IMR-90 (cell line): ENCODE results near the gene GRM4. TPM values are rescaled to one million over a fixed set of nuclear protein-coding genes. Genes with fewer than 3 reads are reported as not detected.

Experiments
- ATAC-seq: fragments of 200-7000 bp; cut with Tn5 transposase; 2 replicates; pipeline ENCODE4 v1.9.1; 2020; ENCODE audit warnings: low read depth, mild to moderate bottlenecking, moderate library complexity
- BruUV-seq: library from RNA; stranded (reverse); fragments of 400-500 nt; replicated peaks from 2 replicates; lab custom pipeline; 2021; lab: Mats Ljungman, UMichigan
- CTCF ChIA-PET: fragments of 300-600 bp; formaldehyde crosslinking; extraction: SDS; loops from one replicate; lab custom pipeline; 2021; ENCODE audit warnings: antibody characterized with exemption; lab: Yijun Ruan, JAX
- POLR2A ChIA-PET: fragments of 300-600 bp; sonication (Branson Sonifier 250); formaldehyde crosslinking; loops from one replicate; lab custom pipeline; 2022; ENCODE audit warnings: antibody characterized with exemption; ENCODE audit not compliant: unreplicated experiment; lab: Charles Lee
- DNase-seq: peaks from one replicate; pipeline ENCODE4 v3.0.0; 2013
- H2AFZ ChIP-seq: replicated peaks from 2 replicates; pipeline ENCODE3; 2013; ENCODE audit warnings: low read length, mild to moderate bottlenecking; ENCODE audit not compliant: poor library complexity
- H2AK5ac ChIP-seq: 2 replicates; pipeline ENCODE4 v1.6.1; 2013; ENCODE audit warnings: low read depth, low read length, inconsistent platforms
- H2AK9ac ChIP-seq: replicated peaks from 2 replicates; pipeline ENCODE3; 2013; ENCODE audit warnings: mild to moderate bottlenecking, low read depth, low read length, moderate library complexity; ENCODE audit not compliant: poor library complexity
- H2BK120ac ChIP-seq: 2 replicates; pipeline ENCODE4 v1.6.1; 2013; ENCODE audit warnings: low read depth, low read length, inconsistent platforms
- H2BK15ac ChIP-seq: 3 replicates; pipeline ENCODE4 v1.6.1; 2013; ENCODE audit warnings: low read depth, low read length, inconsistent platforms
- H2BK20ac ChIP-seq: 2 replicates; pipeline ENCODE4 v1.6.1; 2013; ENCODE audit warnings: low read depth, mild to moderate bottlenecking, inconsistent platforms, low read length, moderate library complexity
- H2BK5ac ChIP-seq: 2 replicates; pipeline ENCODE4 v1.6.1; 2013; ENCODE audit warnings: mild to moderate bottlenecking, low read depth, low read length, inconsistent platforms; ENCODE audit not compliant: poor library complexity, severe bottlenecking
- H3K14ac ChIP-seq: replicated peaks from 2 replicates; pipeline ENCODE4 v1.6.1; 2013; ENCODE audit warnings: low read depth, low read length, inconsistent platforms
- H3K18ac ChIP-seq: 2 replicates; pipeline ENCODE4 v1.6.1; 2013; ENCODE audit warnings: low read depth, low read length, control low read depth
- H3K23ac ChIP-seq: 2 replicates; pipeline ENCODE4 v1.6.1; 2013; ENCODE audit warnings: low read depth, low read length, inconsistent platforms
- H3K27ac ChIP-seq: 2 replicates; pipeline ENCODE4 v1.5.1; 2013; ENCODE audit warnings: mild to moderate bottlenecking, control low read depth, low read length; ENCODE audit not compliant: insufficient read depth
- H3K27me3 ChIP-seq: 2 replicates; pipeline ENCODE4 v1.6.1; 2013; ENCODE audit warnings: low read length; ENCODE audit not compliant: control insufficient read depth, insufficient read depth
- H3K36me3 ChIP-seq: 2 replicates; pipeline ENCODE4 v1.6.1; 2013; ENCODE audit warnings: low read length, mixed read lengths; ENCODE audit not compliant: control insufficient read depth, insufficient read depth
- H3K4ac ChIP-seq: 2 replicates; pipeline ENCODE4 v1.6.1; 2013; ENCODE audit warnings: low read depth, low read length, inconsistent platforms
- H3K4me1 ChIP-seq: 2 replicates; pipeline ENCODE4 v1.6.1; 2013; ENCODE audit warnings: low read length, mixed read lengths; ENCODE audit not compliant: control insufficient read depth, insufficient read depth
- H3K4me2 ChIP-seq: 2 replicates; pipeline ENCODE4 v1.6.1; 2013; ENCODE audit warnings: low read depth, mild to moderate bottlenecking, control low read depth, low read length, moderate library complexity
- H3K4me3 ChIP-seq: 2 replicates; pipeline ENCODE4 v1.5.1; 2013; ENCODE audit warnings: low read depth, mild to moderate bottlenecking, control low read depth, low read length, moderate library complexity; ENCODE audit not compliant: insufficient read depth
- H3K56ac ChIP-seq: 2 replicates; pipeline ENCODE4 v1.6.1; 2013; ENCODE audit warnings: low read length, inconsistent platforms; ENCODE audit not compliant: insufficient read depth; ENCODE audit errors: extremely low read depth
- H3K79me1 ChIP-seq, 2 experiments: 2 replicates each; pipeline ENCODE4 v1.6.1; 2013; ENCODE audit warnings: low read length in 2 of 2, inconsistent platforms in 1 of 2, low read depth in 1 of 2
- H3K9ac ChIP-seq: 2 replicates; pipeline ENCODE4 v1.6.1; 2013; ENCODE audit warnings: low read depth, low read length, control low read depth
- H3K9me1 ChIP-seq: 2 replicates; pipeline ENCODE4 v1.6.1; 2013; ENCODE audit warnings: low read length, inconsistent platforms; ENCODE audit not compliant: insufficient read depth
- H3K9me3 ChIP-seq: 2 replicates; pipeline ENCODE4 v1.6.1; 2013; ENCODE audit warnings: low read length; ENCODE audit not compliant: control insufficient read depth, insufficient read depth
- H4K20me1 ChIP-seq: 2 replicates; pipeline ENCODE4 v1.6.1; 2013; ENCODE audit warnings: low read length, inconsistent platforms; ENCODE audit not compliant: insufficient read depth
- H4K5ac ChIP-seq: 2 replicates; pipeline ENCODE4 v1.6.1; 2013; ENCODE audit warnings: mild to moderate bottlenecking, low read depth, low read length, control low read depth
- H4K8ac ChIP-seq, 2 experiments: 2 replicates each; pipeline ENCODE4 v1.6.1; 2013; ENCODE audit warnings: low read depth in 2 of 2, low read length in 2 of 2, control low read depth in 1 of 2, inconsistent platforms in 1 of 2
- H4K91ac ChIP-seq: 2 replicates; pipeline ENCODE4 v1.6.1; 2013; ENCODE audit warnings: low read depth, low read length, inconsistent platforms; ENCODE audit not compliant: insufficient read depth
- NFE2L2 ChIP-seq: fragments of 150-350 bp; IDR thresholded peaks from 2 replicates; pipeline ENCODE4 v1.6.1; 2016; ENCODE audit warnings: low read depth, mild to moderate bottlenecking, low read length
- POLR2A ChIP-seq: IDR thresholded peaks from 2 replicates; pipeline ENCODE4 v1.6.1; 2012; ENCODE audit warnings: mild to moderate bottlenecking, low read depth, low read length
- RAD21 ChIP-seq: IDR thresholded peaks from 2 replicates; pipeline ENCODE4 v1.6.1; 2012; ENCODE audit warnings: low read length, improper control_type of control experiment
- RCOR1 ChIP-seq: IDR thresholded peaks from 2 replicates; pipeline ENCODE4 v1.6.1; 2012; ENCODE audit warnings: mild to moderate bottlenecking, low read length, improper control_type of control experiment; ENCODE audit not compliant: insufficient replicate concordance
- WGBS, 2 experiments: methylation state at CpG; one replicate each; pipeline versions ENCODE4 v1.1.5 to v1.1.7; 2013; ENCODE audit warnings: missing lambda C conversion rate in 2 of 2; ENCODE audit not compliant: insufficient read length in 1 of 2; ENCODE audit errors: extremely low coverage in 2 of 2; 5-methylcytosine and 5-hydroxymethylcytosine counted together
- dilution Hi-C: fragments of 300-500 bp; cut with HindIII; formaldehyde crosslinking; loops from one replicate; pipeline ENCODE4 v1.14.3; 2018; ENCODE audit warnings: low sequenced_read_pairs; ENCODE audit not compliant: unreplicated experiment
- in situ Hi-C: fragments of 300-500 bp; cut with MboI; formaldehyde crosslinking; loops from 3 replicates; pipeline ENCODE4 v1.14.3; 2019; ENCODE audit warnings: low sequenced_read_pairs, inconsistent platforms, mixed read lengths
- intact Hi-C: fragments of 100-400 bp; cut with micrococcal nuclease; formaldehyde crosslinking; loops from 2 replicates; pipeline ENCODE4 v1.10.0; 2022
- polyA plus RNA-seq, 3 experiments: library from polyadenylated mRNA; depleted of rRNA; stranded (reverse); fragments of >200 nt; gene quantifications; 2 replicates each; pipeline ENCODE4 v1.2.3, GENCODE V29; 2012; ENCODE audit warnings: low replicate concordance in 1 of 3
- total RNA-seq: library from RNA; depleted of rRNA; stranded (reverse); fragments of >200 nt; gene quantifications from 2 replicates; pipeline ENCODE4 v1.2.3, GENCODE V29; 2012
- TF ChIP-seq, protein P1 (sequence below): fragments of 150-350 bp; IDR thresholded peaks from 2 replicates; pipeline ENCODE4 v1.6.1; 2016; ENCODE audit warnings: low read depth, mild to moderate bottlenecking, low read length, moderate library complexity, borderline replicate concordance

Gene GRM4
- total and polyA plus RNA-seq, 2 of the 4 experiments (the other 2 are of a cell fraction), result 0.02 TPM; not detected in 1

- DNase-seq (no peak), ATAC-seq (no peak)
- Histone ChIP-seq H4K20me1 (no peaks in the 10 kb centered on the region), H2BK20ac (no peak overlapping the region), H2BK15ac (no peak overlapping the region), H3K4me2 (no peak overlapping the region), H3K18ac (no peak overlapping the region), H3K56ac (no peak overlapping the region), H4K91ac (no peak overlapping the region), H2AK9ac (no peak overlapping the region), H3K14ac (no peak overlapping the region), H3K9ac (no peak overlapping the region), H2BK120ac (no peak overlapping the region), H3K79me1 (no peaks in the 10 kb centered on the region), H2BK5ac (no peak overlapping the region), H3K23ac (no peak overlapping the region), H3K4ac (no peak overlapping the region), H3K9me1 (no peaks in the 10 kb centered on the region), H3K9me3 (no peaks in the 10 kb centered on the region), H2AFZ (no peak overlapping the region), H2AK5ac (no peak overlapping the region), H4K8ac (no peak overlapping the region), H3K4me1 (no peaks in the 10 kb centered on the region), H3K27ac (no peak overlapping the region), H3K27me3 (peaks cover 50% of the 10 kb centered on the region), H3K36me3 (no peaks in the 10 kb centered on the region), H3K4me3 (no peak overlapping the region), H4K5ac (no peak overlapping the region)
- ChIA-PET POLR2A (no interaction called here), CTCF (no interaction called here)
- intact Hi-C loops, result no loop called here
- no TSS peak for BruUV-seq
- dilution Hi-C loops, result no loop called here
- WGBS, 2 experiments, result 77% methylated on average over 6 of the region's 10 CpGs; no CpG with 5 or more reads in 1 of the 2 experiments
- in situ Hi-C loops, result no loop called here
- TF ChIP-seq NFE2L2, result no peak
- TF ChIP-seq, protein P1, sequence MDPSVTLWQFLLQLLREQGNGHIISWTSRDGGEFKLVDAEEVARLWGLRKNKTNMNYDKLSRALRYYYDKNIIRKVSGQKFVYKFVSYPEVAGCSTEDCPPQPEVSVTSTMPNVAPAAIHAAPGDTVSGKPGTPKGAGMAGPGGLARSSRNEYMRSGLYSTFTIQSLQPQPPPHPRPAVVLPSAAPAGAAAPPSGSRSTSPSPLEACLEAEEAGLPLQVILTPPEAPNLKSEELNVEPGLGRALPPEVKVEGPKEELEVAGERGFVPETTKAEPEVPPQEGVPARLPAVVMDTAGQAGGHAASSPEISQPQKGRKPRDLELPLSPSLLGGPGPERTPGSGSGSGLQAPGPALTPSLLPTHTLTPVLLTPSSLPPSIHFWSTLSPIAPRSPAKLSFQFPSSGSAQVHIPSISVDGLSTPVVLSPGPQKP, result no peak
- TF ChIP-seq POLR2A, result no peak
- TF ChIP-seq RCOR1, result no peak
- no peak for TF ChIP-seq RAD21
These were observed 63.5 kb downstream of the GRM4 start for GRCh38 chr6:34082348-34082747.
